Measurements from ENCODE around the gene NDST1.

NDST1 gene

DNA sequence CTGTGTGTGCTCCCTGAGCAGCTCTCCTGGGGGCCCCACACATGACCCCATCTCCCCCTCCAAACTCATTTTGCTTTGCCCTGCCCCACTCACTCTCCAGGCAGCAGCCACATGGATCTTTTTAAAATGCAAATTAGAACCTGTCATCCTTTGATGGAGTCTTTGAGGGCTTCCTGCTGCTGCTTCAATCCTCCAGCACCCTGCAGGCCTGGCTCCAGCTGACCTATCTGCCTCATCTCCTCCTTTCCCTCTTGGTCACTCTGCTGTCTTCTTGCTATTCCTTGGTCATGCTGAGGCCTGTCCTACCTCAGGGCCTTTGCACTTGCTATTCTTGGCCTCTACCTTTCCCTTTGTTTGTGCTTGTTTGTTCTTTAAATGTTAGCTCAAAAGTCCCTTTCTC, 17.9 kb downstream of the NDST1 start:
- no peak for DNase-seq

DNA sequence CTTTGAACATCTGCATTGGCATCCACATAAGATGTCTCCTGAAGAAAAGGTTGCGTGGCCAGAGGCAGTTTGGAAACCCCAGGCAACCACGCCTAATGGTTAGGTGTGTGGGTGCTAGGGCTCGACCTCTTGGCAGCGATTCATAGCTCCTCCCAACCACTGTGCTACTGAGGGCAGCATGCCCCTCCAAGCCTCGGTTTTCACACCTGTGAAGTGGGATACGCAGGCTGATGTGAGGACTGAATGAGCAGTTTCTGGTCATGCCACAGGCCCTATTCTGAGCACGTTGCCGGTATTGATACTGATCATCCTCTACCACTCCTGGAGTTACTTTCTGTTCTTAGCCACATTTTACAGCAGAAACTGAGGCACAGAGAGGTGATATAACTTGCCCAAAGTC, 19.1 kb downstream of the NDST1 start:
- DNase-seq, result no peak

DNA sequence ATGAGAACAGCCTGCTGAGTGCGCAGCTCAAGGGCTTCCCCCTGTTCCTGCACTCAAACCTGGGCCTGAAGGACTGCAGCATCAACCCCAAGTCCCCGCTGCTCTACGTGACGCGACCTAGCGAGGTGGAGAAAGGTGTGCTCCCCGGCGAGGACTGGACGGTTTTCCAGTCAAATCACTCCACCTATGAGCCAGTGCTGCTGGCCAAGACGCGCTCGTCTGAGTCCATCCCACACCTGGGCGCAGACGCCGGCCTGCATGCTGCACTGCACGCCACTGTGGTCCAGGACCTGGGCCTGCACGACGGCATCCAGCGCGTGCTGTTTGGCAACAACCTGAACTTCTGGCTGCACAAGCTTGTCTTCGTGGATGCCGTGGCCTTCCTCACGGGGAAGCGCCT, 19.9 kb downstream of the NDST1 start:
- DNase-seq, result no peak

DNA sequence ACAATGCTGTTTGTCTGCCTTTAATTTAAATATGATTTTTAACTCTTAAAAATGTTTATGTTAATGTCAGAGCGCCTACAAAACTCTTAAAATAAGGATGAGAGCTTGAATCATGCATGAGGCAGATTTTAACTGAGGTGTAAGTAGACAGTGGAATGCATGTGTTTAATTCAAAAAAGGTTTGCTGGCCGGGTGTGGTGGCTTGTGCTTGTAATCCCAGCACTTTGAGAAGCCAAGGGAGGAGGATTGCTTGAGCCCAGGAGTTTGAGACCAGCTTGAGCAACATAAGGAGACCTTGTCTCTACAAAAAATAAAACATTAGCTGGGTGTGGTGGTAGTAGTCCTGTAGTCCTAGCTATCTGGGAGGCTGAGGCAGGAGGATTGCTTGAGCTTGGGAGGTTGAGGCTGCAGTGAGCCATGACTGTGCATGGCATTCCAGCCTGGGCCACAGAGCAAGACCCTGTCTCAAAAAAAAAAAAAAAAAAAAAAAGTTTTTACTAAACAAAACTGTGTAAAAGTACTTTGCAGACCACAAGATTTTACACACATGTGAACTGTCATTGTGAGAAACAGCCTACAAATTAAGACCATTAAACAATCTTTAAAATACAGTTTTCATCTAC, 21.1 kb downstream of the NDST1 start:
- DNase-seq, result no peak

DNA sequence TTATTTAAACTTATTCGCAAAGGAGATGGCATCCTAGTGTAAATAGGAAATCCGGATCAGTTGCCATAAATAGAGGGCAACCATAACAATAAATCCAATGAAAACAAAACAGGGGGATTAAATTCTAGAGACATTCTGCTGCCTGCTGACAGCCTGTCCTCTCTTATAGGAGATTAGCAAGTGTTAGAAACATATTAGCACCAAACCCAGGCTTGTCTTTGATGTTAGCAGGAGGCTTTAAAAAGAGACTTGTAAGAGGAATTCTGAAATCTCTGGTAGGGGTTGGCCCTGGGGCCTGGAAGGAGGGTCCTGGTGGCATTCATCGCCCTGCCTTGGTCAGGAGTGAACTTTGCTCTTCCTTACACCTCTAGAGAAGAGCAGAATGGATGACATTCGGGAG, 21.6 kb downstream of the NDST1 start:
- no peak for DNase-seq

DNA sequence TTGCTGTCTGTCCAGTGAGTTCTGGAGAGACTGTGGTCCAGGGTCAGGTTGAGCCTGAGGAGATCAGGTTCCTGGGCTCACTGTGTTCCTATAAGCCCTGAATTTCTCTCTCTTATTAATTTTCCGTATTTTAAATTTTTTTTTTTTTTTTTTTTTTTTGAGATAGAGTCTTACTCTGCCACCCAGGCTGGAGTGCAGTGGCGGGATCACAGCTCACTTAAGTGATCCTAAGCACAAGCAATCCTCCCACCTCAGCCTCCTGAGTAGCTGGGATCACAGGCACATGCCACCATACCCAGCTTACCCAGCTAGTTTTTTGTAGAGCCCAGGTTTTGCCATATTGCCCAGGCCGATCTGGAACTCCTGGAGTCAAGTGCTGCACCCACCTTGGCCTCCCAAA, 22.5 kb downstream of the NDST1 start:
- no peak for DNase-seq

DNA sequence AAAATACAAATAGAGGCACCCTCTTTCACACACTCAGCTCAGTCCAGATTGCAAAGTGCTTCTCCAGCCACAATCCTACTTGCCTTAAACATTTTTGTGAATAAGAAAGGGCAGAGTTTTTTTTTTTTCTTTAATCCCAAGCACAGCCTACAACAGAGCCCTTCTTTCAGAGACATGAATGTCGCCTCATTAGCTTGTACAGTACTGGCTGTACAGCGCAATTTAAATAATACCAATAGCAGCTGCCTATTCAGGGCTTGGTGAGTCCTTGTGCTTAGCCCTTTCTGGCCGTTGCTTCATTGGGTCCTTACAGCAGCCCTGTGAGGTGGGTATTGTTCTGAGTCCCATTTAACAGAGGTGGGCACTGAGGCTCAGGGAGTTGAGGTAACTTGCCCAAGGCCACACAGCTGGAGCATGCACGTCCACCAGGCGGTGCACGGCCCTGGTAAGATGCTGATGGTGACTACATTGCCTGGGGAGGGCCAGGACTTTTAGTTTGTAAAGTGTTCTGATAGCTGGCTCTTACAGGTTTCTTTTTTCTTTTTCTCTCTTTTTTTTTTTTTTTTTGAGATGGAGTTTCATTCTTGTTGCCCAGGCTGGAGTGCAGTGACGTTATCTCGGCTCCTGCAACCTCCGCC, 23.1 kb downstream of the NDST1 start:
- DNase-seq, result no peak

DNA sequence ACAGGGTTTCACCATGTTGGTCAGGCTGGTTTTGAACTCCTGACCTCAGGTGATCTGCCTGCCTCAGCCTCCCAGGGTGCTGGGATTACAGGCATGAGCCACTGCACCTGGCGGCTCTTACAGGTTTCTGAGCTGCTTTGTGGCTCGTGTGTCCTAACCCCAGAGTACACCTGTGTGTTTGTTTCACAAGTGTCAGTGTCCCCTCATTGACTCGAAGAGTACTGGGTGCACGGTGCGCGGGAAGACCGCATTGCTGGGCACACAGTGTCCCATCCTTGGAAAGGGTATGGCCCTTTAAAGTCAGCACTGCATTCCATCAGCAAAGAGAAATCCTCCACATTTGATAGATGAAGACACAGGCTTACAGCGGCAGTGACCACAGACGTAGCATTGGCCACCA, 23.8 kb downstream of the NDST1 start:
- no peak for DNase-seq

DNA sequence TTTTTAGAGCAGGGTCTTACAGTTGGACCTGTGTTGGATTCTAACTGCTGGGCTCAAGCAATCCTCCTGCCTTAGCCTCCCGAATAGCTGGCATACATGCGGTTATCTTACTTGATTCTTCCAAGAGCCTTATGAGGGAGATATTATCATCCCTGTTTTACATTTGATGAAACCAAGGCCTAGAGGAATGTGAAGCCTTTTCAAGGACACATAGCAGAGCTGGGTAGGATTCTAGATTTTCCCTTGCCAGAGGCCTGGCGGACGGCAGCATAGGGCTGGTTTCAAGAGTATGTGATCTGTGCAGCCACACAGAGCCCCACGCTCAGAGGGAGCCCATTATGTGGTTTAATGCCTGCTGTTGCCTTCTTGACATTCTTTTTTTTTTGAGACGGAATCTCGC, 24.2 kb downstream of the NDST1 start:
- DNase-seq, result no peak

DNA sequence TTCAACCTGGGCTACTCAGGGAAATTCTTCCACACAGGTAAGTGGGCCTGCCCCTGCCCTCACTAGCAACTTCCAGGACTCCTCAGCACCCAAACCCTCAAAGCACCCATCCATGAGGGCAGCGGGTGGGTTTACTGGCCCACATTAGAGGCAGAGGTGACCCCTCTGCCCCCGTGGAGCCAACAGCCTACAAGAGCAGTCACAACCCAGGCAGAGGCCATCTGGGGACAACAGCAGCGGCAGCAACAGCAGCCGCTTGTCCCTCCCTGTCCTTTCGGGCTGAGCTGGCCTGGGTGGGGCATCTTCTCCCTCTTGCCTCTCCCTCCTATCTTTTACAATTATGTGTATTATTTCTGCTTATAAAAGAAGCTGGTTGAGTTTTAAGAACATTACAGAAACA, 25.1 kb downstream of the NDST1 start:
- DNase-seq, result no peak

DNA sequence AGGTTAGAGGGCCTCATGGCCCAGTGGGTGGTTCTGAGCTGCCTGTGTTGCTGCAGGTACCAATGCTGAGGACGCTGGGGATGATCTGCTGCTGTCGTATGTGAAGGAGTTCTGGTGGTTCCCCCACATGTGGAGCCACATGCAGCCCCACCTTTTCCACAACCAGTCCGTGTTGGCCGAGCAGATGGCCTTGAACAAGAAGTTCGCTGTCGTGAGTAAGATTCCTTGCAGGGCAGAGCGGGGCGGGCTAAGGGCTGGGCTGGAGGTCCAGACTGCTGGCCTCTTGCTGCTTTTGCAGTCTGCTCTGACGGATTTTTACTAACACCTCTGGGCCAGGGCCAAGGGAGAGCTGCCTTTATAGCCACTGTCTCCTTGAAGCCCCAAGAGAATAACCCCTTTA, 26.9 kb downstream of the NDST1 start:
- no peak for DNase-seq

DNA sequence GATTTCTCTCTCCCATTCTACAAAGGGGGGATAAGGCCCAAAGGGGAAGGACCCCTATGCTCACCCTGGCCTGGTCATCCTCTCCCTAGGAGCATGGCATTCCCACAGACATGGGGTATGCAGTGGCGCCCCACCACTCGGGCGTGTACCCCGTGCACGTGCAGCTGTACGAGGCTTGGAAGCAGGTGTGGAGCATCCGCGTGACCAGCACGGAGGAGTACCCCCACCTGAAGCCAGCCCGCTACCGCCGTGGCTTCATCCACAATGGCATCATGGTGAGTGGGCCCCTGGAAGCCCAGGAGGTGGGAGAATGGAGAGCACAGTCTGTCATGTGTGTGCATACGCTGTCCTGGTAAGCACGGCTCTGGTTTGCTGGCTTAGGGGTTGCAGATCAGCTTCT, 27.7 kb downstream of the NDST1 start:
- DNase-seq, result no peak

DNA sequence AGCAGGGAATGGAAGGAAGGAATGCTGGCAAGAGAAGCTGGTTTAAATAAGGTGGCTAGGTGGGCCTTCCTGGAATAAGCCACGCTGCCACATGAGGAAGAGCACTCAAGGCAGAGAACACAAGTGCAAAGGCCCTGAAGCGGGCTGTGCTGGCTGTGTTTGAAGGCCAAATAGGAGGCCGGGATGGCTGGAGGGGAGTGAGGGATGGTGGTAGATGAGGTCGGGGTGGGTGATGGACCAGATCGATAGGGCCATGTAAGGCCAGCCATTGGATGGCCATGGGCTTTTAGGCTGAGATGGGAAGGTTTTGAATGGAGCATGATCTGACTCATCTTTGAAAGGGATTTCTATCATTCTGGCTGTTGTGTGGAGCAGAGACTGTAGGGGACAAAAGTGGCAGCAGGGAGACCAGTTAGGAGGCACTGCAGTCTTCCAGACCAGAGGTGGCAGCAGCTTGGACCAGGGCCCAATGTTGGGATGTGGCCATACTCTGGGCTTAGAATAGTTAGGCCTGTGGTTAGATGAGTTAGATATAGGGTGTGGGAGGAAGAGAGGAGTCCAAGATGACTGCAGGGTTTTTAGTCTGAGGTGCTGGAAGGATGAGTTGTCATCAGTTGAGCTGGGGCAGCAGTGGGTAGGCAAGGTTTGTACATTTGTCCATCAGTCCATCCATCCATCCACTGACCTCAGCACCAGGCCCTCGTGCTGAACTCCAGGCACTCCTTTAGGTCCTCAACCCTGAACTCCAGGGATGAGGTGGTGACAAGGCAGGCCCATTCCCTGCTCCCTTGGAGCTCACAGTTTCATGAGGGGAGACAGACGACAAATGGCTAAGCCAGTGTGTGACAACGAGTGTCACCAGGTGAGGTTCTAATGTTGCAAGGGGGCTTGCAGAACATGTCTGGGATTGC, 30.3 kb downstream of the NDST1 start:
- DNase-seq, result no peak

DNA sequence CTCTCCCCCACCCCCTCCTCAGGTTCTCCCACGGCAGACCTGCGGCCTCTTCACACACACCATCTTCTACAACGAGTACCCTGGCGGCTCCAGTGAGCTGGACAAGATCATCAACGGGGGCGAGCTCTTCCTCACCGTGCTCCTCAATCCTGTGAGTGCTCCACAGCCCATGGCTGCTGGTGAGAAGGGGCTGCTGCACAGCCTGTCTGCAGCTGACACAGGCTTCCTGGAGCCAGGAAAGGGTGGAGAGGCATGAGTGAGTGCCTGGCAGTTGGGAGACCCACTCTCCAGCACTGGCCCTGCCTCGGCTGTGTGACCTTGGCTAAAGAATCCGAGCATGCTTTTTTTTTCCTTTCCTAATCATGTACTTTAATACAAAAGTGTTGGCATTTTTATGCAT, 31.3 kb downstream of the NDST1 start:
- DNase-seq, result no peak

DNA sequence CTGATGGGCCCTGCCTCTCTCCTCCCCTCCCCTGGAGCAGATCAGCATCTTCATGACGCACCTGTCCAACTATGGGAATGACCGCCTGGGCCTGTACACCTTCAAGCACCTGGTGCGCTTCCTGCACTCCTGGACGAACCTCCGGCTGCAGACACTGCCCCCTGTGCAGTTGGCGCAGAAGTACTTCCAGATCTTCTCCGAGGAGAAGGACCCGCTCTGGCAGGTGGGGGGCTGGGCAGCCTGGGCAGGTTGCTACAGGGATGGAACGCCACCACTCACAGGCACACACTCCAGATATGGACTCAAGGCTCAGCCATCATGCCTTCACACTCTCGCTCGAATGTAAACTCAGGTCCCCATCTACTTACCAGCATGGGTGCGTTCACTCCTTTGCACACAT, 32.1 kb downstream of the NDST1 start:
- no peak for DNase-seq

DNA sequence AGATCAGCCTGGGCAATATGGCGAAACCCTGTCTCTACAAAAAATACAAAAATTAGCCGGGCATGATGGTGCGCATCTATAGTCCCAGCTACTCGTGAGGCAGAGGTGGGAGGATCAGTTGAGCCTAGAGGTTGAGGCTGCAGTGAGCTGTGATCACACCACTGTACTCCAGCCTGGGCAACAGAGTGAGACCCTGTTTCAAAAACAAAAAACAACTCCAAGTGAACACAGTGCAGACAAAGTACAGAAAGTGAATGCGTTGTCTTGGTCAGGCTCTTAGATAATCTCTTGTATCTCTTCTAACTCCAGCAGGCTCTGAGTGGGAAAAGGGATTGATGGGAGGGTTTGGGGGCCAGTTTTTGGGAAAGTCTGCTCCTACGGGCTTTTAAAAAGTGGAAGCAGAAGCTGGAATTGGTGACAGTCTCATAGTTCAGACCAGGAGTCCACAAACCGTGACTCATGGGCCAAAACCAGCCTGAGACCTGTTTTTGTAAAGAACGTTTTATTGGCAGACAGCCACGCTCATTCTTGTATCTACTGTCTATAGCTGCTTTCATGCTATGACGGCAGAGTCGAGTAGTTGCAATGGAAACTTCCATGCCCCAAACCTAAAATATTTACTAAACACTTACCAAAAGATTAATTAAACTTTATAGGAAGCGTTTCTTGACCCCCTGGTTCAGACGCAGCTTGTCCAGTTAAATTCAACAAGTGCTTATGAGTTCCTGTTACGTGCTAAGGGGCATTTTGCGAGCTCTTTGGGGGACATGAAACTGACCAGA, 32.9 kb downstream of the NDST1 start:
- DNase-seq, result no peak

DNA sequence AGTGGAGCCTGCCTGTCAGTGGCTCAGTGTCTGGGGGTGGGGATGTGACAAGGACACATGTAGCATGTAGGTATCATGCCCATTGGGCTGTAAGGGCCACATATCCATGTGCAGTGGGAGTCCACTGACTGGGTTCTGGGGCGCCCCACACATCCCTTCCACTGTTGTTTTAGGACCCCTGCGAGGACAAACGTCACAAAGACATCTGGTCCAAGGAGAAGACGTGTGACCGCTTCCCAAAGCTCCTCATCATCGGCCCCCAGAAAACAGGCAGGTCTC, 33.4 kb downstream of the NDST1 start:
- no peak for DNase-seq

DNA sequence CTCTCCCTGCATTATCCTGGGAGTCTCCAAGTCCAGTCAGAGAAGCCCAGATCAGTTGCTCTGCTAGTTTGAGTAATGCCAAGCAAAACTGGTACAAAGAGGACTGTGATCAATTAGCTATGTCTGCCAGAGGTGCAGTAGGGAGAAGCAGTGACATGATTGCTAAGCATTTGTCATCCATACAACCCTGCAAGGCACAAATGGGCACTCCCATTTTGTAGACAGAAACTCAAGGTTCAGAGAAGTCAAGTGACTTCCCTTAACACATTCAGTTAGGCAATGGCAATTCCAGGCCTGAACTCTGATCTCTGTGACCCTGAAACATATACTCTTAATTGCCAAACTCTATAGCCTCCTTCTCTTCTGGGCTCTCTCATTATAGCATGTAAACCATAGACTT, 34.0 kb downstream of the NDST1 start:
- no peak for DNase-seq

DNA sequence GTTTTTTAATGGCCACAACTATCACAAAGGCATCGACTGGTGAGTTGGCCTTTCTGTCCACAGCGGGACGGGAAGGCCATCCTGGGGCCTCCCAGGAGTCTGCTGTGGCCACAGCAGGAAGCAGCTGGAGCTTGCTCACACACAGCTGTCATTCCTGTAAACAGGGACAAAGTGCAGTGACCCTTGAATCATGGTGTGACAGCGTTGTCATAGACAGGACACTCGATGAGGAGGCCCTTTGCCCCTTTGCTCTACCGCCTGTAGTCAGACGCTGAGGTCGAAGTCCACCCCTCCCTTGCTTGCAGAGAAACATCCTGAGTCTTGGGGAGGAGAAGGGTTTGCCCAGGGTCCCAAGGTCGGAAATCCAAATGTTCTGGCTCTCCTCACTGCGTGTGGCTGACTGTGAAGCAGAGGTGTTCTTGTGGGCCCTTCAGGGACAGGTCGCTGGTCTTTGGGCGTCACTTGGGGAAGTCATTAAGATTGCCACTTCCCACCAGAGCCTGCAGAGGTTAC, 35.1 kb downstream of the NDST1 start:
- DNase-seq, result no peak

DNA sequence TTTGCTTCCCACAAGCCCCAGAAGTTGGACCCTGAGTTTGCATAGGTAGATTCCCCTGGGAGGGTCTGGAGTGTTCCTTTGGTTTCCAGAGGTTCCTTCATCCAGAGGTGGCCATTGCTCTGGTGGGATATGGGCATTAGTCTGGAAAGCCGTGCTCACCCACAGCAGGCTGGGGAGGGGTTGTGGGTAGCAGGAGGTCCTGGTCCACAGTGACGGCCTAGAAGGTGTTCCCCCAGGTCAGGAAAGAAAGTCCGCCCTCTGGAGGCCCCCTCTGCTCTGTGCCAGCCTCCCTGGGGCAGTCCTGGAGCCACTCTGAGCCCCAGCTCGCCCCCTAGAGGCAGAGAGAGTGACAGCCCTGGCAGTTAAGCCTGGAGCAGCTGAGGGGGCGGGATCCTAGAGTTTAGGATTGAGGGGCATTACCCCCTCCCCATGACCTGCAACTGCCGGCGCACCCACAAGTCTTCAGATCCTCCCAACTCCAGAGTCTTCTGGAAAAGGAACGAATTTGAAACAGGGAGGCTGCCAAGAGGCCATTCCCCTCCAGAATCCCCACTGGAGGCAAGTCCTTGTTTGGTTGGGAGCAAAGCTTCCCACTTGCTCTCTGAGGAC, 36.8 kb downstream of the NDST1 start:
- peak; percentile 59 for DNase-seq

DNA sequence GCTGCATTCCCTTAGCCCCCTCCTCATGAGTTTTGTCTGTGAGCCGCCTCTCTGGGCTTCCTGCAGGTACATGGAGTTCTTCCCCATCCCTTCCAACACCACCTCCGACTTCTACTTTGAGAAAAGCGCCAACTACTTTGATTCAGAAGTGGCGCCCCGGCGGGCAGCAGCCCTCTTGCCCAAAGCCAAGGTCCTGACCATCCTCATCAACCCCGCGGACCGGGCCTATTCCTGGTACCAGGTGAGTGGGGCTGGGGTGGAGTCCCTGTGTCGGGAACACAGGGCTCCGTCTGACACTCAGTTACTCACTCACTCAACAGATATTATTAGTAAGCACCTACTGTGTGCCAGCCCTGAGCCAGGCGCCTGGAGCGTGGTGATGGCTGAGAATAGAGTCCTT, 37.3 kb downstream of the NDST1 start:
- DNase-seq, result no peak

DNA sequence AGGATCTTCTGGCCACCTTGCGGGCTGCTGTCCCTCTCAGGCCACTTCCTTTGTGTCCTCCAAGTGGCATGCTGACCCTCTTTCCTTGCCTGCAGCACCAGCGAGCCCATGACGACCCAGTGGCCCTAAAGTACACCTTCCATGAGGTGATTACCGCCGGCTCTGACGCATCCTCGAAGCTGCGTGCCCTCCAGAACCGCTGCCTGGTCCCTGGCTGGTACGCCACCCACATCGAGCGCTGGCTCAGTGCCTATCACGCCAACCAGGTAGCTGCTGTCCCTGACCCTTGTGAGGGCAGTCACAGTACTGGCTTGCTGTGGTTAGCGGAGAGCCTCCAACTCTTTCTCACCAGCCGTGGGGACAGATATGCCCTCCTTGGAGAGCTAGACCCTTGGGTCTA, 40.2 kb downstream of the NDST1 start:
- DNase-seq, result no peak

DNA sequence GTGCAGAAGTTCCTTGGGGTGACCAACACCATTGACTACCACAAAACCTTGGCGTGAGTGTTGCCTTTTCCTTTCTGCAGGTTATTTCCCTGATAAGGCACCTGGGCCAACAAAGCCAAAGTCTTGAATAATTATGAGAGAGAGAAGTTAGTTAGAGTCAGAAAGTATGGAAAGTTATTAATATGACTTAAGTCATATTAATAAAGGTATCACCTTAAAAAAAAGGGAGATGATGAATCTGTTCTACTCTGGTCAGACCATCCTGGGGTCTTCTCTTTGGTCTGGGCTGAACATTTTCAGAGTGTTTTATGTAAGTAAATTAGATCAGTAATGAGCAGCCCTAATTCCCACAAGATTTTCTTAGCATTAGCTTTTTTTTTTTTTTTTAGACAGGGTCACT, 41.8 kb downstream of the NDST1 start:
- DNase-seq, result no peak
